ENCODE data around the gene EIF4E3.

EIF4E3 gene

GRCh38 chr3:71629289-71629688, 95.9 kb downstream of the EIF4E3 start:
- no peak overlapping the region for H3K4me3 ChIP-seq (ENCODE audit: low read depth, low read length)
- no peak for TF ChIP-seq CTCF (IDR thresholded peaks at IDR 0.05; ENCODE audit: control insufficient read depth, extremely low read depth, insufficient read depth)
- no peak for DNase-seq (ENCODE audit: low read depth)

- no peak for DNase-seq (ENCODE audit: low read depth)
- H3K4me3 ChIP-seq (ENCODE audit: low read depth, low read length) = no peak overlapping the region
- no peak for TF ChIP-seq CTCF (IDR thresholded peaks at IDR 0.05; ENCODE audit: control insufficient read depth, extremely low read depth, insufficient read depth)
Measured at GRCh38 chr3:71628522-71628921, 96.7 kb downstream of the EIF4E3 start.

- DNase-seq (ENCODE audit: low read depth) = no peak
- no peak overlapping the region for H3K4me3 ChIP-seq (ENCODE audit: low read depth, low read length)
- TF ChIP-seq CTCF (IDR thresholded peaks at IDR 0.05; ENCODE audit: control insufficient read depth, extremely low read depth, insufficient read depth) = no peak
Measured at GRCh38 chr3:71625676-71626075, 99.5 kb downstream of the EIF4E3 start.

Measured in LNCaP clone FGC (cell line).